ENCODE data around the gene PAM16. TPM values are rescaled to one million over a fixed set of nuclear protein-coding genes. Genes with fewer than 3 reads are reported as not detected.

The PAM16 gene
- total and polyA plus RNA-seq, 8 donors, result 4.7 to 218 (median 52.1) TPM

- Histone ChIP-seq H3K4me3 (no peak overlapping the region), H3K9me3 (no peaks in the 10 kb centered on the region), H3K27ac (peak overlapping the region in 1 of 5 donors; percentile 34), H3K27me3 (no peaks in the 10 kb centered on the region), H3K4me1 (peaks cover 19 to 64% (median 40%) of the 10 kb centered on the region in 4 donors), H3K36me3 (peaks cover 33 to 78% (median 71%) of the 10 kb centered on the region in 4 donors)
- DNase-seq, result no peak
- TF ChIP-seq EP300 (IDR thresholded peaks at IDR 0.05) (no peak), CTCF (IDR thresholded peaks at IDR 0.05) (no peak), POLR2A (IDR thresholded peaks at IDR 0.05) (no peak), POLR2AphosphoS5 (IDR thresholded peaks at IDR 0.05) (no peak)
- intact Hi-C loops (cut with DNase I; ENCODE audit: low total_unique reads), result no loop called here
- WGBS, 5 donors, result 89 to 94% (median 93%) methylated on average over 20 to 55 of the region's 55 CpGs
These were observed 31.0 kb upstream of the PAM16 start for GRCh38 chr16:4381935-4382794.

GRCh38 chr16:4381072-4381934, 30.2 kb upstream of the PAM16 start:
- intact Hi-C loops (cut with DNase I; ENCODE audit: low total_unique reads), result no loop called here
- peaks cover 28 to 64% (median 44%) of the 10 kb centered on the region in 4 donors for H3K4me1 ChIP-seq
- H3K36me3 ChIP-seq, result peaks cover 33 to 69% (median 63%) of the 10 kb centered on the region in 4 donors
- no peaks in the 10 kb centered on the region for H3K27me3 ChIP-seq
- no peaks in the 10 kb centered on the region for H3K9me3 ChIP-seq
- no peak for DNase-seq
- WGBS, 5 donors, result 89 to 95% (median 92%) methylated on average over 16 to 59 of the region's 59 CpGs
- H3K4me3 ChIP-seq, result no peak overlapping the region
- no peak for TF ChIP-seq EP300 (IDR thresholded peaks at IDR 0.05)
- TF ChIP-seq CTCF (IDR thresholded peaks at IDR 0.05), result no peak
- no peak for TF ChIP-seq POLR2AphosphoS5 (IDR thresholded peaks at IDR 0.05)
- TF ChIP-seq POLR2A (IDR thresholded peaks at IDR 0.05), result no peak
- no peak overlapping the region for H3K27ac ChIP-seq

GRCh38 chr16:4380119-4381063, 29.3 kb upstream of the PAM16 start:
- intact Hi-C loops (cut with DNase I; ENCODE audit: low total_unique reads), result no loop called here
- H3K27me3 ChIP-seq, result no peaks in the 10 kb centered on the region
- H3K27ac ChIP-seq, result peak overlapping the region in 4 of 5 donors; percentile 6 to 41 (median 22)
- 61 to 75% (median 64%) methylated on average over 13 to 26 of the region's 26 CpGs for WGBS, 5 donors
- H3K4me1 ChIP-seq, result peaks cover 37 to 66% (median 50%) of the 10 kb centered on the region in 4 donors
- H3K36me3 ChIP-seq, result peaks cover 33 to 60% (median 55%) of the 10 kb centered on the region in 4 donors
- H3K9me3 ChIP-seq, result no peaks in the 10 kb centered on the region
- H3K4me3 ChIP-seq, result no peak overlapping the region
- TF ChIP-seq POLR2AphosphoS5 (IDR thresholded peaks at IDR 0.05), result no peak
- peak in 1 of 2 donors; percentile 68 for DNase-seq

GRCh38 chr16:4378999-4379690, 28.0 kb upstream of the PAM16 start:
- DNase-seq, result no peak
- intact Hi-C loops (cut with DNase I; ENCODE audit: low total_unique reads), result no loop called here
- 68 to 84% (median 78%) methylated on average over 6 to 21 of the region's 21 CpGs for WGBS, 5 donors
- Histone ChIP-seq H3K27ac (peak overlapping the region in 4 of 5 donors; percentile 27 to 93 (median 88)), H3K36me3 (peaks cover 30 to 47% (median 42%) of the 10 kb centered on the region in 4 donors), H3K9me3 (no peaks in the 10 kb centered on the region), H3K4me3 (no peak overlapping the region), H3K4me1 (peaks cover 50 to 79% (median 63%) of the 10 kb centered on the region in 4 donors), H3K27me3 (no peaks in the 10 kb centered on the region)
- TF ChIP-seq POLR2A (IDR thresholded peaks at IDR 0.05), result no peak
- no peak for TF ChIP-seq EP300 (IDR thresholded peaks at IDR 0.05)
- no peak for TF ChIP-seq POLR2AphosphoS5 (IDR thresholded peaks at IDR 0.05)
- no peak for TF ChIP-seq CTCF (IDR thresholded peaks at IDR 0.05)
